ENCODE data around the gene SRD5A2.

DNA sequence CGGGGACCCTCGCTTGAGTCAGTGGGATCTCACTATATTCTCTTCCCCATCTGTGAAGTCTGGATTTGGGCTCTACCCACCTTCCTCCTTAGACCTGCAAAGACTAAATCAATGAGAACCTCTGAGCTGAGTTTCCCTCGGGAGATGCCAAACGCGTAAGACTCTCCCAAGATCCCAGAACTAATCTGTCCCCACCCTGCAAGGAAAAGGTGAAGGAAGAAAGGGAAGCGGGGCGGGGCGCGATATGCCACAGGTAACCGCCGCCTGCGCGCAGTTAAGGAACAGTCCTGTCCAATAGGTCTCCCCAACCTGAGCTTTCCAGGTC, 780 bp downstream of the SRD5A2 start:
- TF ChIP-seq CTCF (IDR thresholded peaks at IDR 0.05) (no peak), POLR2A (IDR thresholded peaks at IDR 0.05) (no peak)
